ENCODE data around the gene ADGRL1.
"Not testable (repeated sequence)": the region's sequence is repeated elsewhere in the genome, so short reads cannot be mapped to it uniquely, and the experiment has no call there.

GRCh38 chr19:14205452-14206287 is at the start of gene ADGRL1:
- TF ChIP-seq POLR2A (IDR thresholded peaks at IDR 0.05; ENCODE audit: extremely low read depth, insufficient read length); CTCF (IDR thresholded peaks at IDR 0.05; ENCODE audit: low read depth, low read length): not testable (repeated sequence)
